ENCODE measurements around the gene JUP.
"Not testable (repeated sequence)": the region's sequence is repeated elsewhere in the genome, so short reads cannot be mapped to it uniquely, and the experiment has no call there.

The JUP gene

GRCh38 chr17:41785091-41785858 is 1.2 kb downstream of the JUP start:
- no peak for DNase-seq
- intact Hi-C loops (cut with DNase I) = no loop called here

- intact Hi-C loops (cut with DNase I) = no loop called here
- no peak for DNase-seq
Measured at GRCh38 chr17:41784207-41784744, 2.2 kb downstream of the JUP start.

GRCh38 chr17:41782142-41782541 is 4.4 kb downstream of the JUP start:
- intact Hi-C loops (cut with DNase I) = no loop called here

GRCh38 chr17:41781404-41782110 is 5.0 kb downstream of the JUP start:
- DNase-seq = no peak
- intact Hi-C loops (cut with DNase I) = no loop called here

More at GRCh38 chr17:41782142-41782541, 4.4 kb downstream of the JUP start:
- no peak for DNase-seq

- no peak for DNase-seq
- intact Hi-C loops (cut with DNase I) = no loop called here
Measured at GRCh38 chr17:41779954-41780353, 6.6 kb downstream of the JUP start.

- peak in 27 of 42 donors; percentile 18 to 71 (median 42) for DNase-seq
- intact Hi-C loops (cut with DNase I) = no loop called here
Measured at GRCh38 chr17:41777574-41778188, 8.8 kb downstream of the JUP start.

- intact Hi-C loops (cut with DNase I) = no loop called here
- DNase-seq = peak in 9 of 42 donors; percentile 18 to 53 (median 35)
Measured at GRCh38 chr17:41777157-41777573, 9.3 kb downstream of the JUP start.

- peak in 12 of 42 donors; percentile 17 to 60 (median 40) for DNase-seq
Measured at GRCh38 chr17:41776262-41776900, 10.1 kb downstream of the JUP start.

GRCh38 chr17:41775394-41776226 is 10.9 kb downstream of the JUP start:
- peak; percentile 42 to 90 (median 76) for DNase-seq
- intact Hi-C loops (cut with DNase I) = no loop called here

More at GRCh38 chr17:41776262-41776900, 10.1 kb downstream of the JUP start:
- intact Hi-C loops (cut with DNase I) = not testable (repeated sequence)

- DNase-seq = peak in 12 of 42 donors; percentile 15 to 64 (median 40)
- intact Hi-C loops (cut with DNase I) = no loop called here
Measured at GRCh38 chr17:41773731-41774193, 12.7 kb downstream of the JUP start.

- no peak for DNase-seq
Measured at GRCh38 chr17:41773190-41773588, 13.3 kb downstream of the JUP start.

GRCh38 chr17:41772586-41773189 is 13.8 kb downstream of the JUP start:
- DNase-seq = no peak
- intact Hi-C loops (cut with DNase I) = no loop called here

More at GRCh38 chr17:41773190-41773588, 13.3 kb downstream of the JUP start:
- intact Hi-C loops (cut with DNase I) = no loop called here

GRCh38 chr17:41772218-41772585 is 14.3 kb downstream of the JUP start:
- no peak for DNase-seq
- intact Hi-C loops (cut with DNase I) = no loop called here

- no peak for DNase-seq
- intact Hi-C loops (cut with DNase I) = no loop called here
Measured at GRCh38 chr17:41771389-41772206, 14.9 kb downstream of the JUP start.

GRCh38 chr17:41769985-41770384 is 16.5 kb downstream of the JUP start:
- intact Hi-C loops (cut with DNase I) = no loop called here
- no peak for DNase-seq

- no peak for DNase-seq
- intact Hi-C loops (cut with DNase I) = no loop called here
Measured at GRCh38 chr17:41769346-41769862, 17.1 kb downstream of the JUP start.

Data from head of caudate nucleus (tissue), 42 donors.